HG03354 (cell line): Measurements from ENCODE around the gene PLCB1.
"Not testable (repeated sequence)": the region's sequence is repeated elsewhere in the genome, so short reads cannot be mapped to it uniquely, and the experiment has no call there.

Source experiments
- ATAC-seq: cut with Tn5 transposase; IDR thresholded peaks from one replicate; pipeline ENCODE4 v1.9.1; 2021; ENCODE audit warnings: mild to moderate bottlenecking; ENCODE audit not compliant: unreplicated experiment, poor library complexity, severe bottlenecking

The PLCB1 gene

GRCh38 chr20:8602389-8603116 lies 470.5 kb downstream of the PLCB1 start:
- ATAC-seq = peak; percentile 88

DNA sequence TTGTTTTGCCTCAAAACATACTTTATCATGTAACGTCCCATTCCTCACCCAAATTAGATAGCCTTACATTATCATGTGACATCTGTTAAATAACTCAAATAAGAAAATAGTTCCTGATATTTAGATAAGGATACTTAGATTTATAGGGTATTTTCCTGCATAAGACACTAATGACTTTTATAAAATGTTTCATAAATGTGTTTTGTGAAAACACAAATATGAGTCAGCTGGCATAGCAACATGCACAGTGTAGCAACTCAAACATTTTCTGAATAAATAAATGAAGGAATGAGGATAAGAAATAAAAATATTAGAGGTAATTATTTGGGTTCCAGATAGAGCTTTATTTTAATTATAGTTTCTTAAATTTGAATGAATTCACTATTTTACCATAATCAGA lies 476.4 kb downstream of the PLCB1 start:
- no peak for ATAC-seq

- no peak for ATAC-seq
Measured at GRCh38 chr20:8616792-8617191, 484.7 kb downstream of the PLCB1 start.

- ATAC-seq = no peak
Measured at GRCh38 chr20:8621001-8621400, 488.9 kb downstream of the PLCB1 start.

GRCh38 chr20:8624046-8624445 lies 492.0 kb downstream of the PLCB1 start:
- ATAC-seq = no peak

DNA sequence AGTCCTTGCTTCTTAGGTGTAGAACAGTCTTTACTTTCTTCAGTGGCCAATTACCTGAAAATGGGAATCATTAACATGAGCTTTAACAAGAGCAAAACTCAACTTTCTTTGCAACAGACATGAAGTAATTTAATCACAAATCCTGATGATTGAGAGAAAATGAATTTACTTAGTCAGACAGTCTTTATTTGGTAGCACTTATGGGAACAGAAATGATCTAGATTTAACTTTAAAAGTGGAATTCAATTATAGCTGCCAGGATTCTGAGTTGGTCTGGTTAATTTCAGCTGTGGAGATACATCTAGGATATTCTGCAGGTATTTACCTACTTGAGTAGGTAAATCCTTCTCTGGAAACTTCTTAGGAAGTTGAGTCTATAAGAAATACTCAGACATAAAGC lies 492.6 kb downstream of the PLCB1 start:
- ATAC-seq = no peak

DNA sequence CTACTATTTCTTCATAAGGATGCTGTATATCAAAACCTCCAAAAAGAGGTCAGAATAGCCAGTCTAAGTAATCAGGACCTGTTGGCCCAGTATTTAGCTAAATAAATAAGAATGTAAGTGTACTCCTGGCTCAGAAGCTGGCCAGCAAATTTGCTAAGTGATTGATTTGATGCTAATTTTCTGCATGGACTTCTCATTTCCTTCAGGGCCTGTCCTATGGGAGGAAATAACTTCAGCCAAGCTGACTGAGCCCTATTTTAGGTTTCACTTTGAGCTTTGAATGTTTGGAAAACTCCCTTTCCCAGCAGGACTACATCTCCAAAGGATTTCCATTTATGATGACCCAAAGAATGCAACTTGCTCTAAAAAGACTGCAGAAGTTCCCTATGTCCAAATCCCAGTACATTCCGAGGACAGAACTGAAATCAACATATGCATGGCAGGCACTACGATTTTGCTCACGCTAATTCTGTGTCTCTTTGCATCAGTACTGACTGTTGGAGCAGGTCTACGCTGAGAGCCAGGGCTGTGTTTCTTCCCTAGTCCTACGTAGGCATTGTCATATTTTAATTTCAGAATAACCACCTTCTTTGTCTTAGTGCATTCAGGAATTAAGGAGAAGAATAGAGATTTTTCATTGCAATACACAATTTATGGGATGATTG lies 495.4 kb downstream of the PLCB1 start:
- no peak for ATAC-seq

DNA sequence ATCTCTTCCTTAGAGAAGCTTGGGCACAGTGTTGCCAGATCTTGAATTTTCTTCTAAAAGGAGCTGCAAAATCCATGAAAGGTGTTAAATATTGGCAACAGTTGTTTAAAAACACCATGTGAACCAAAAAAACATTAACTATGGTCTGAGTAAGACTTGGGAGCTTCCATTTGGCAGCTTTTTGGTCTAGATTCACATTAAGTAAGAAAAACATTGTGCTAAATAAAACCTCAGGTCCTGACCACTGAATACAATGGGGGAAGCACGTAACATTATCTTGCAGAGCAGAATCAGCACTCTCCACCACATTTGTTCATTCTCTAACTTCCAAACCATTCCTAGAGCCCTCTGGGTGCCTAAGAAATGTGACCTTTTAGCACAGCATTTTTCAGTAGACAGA lies 499.2 kb downstream of the PLCB1 start:
- no peak for ATAC-seq

DNA sequence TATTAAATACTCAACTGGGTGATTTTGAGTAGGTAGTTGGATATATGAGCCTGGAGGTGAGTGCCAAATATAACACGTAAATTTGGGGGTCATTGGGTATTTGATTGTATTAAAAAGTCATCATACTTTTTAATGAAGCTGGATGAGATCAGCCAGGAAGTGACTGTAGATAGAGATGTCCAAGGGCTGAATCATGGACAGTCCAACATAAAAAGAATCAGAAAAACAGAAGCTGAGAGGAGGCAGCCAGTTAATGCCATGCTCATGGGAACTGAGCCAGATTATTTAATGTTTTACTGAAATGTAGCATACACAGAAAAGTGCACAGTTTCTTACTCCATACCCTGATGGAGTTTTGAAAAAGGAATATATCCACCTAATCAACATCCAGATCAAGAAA lies 501.3 kb downstream of the PLCB1 start:
- ATAC-seq = no peak

DNA sequence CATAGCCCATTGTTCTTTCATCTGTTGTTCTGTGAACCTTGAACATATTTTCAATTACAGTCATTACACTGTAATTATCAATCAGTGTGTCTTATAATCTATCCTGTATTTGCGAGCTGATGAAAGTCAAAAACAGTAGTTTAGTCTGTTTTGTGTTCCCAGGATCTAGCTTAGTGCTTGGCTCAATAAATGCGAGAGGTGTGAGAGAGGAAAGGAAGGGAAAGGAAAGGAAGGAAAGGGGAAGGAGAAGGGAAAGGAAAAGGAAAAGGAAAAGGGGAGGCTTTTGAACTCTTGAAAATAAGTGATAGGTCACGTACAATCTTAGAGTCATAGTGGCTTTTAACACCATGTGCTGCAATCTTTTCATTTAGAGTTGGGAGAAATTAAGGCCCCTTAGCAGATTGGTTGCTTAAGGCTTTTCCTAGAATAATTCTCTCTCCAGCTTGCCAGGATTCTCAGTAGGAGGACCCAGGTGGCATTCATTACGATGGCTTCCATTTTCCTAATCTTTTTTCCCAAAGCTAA lies 503.0 kb downstream of the PLCB1 start:
- no peak for ATAC-seq

DNA sequence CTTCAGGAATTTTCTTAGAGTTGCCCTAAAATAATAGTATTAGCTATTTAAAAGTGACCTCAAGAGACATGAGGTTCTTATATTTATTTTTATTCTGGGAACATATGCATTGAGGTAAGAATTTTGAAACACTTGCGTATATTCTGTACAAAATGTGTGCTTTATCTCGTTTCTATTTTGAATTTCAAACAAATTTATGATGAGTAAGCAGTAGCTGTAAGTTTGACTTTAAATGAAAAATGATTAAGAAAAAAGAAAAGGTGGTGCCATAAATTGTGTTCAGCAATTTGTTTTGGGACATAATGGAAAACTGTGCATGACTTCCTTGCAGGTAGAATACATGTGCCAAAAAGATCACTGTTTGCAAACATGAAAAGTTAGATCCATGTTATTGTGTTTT lies 503.8 kb downstream of the PLCB1 start:
- ATAC-seq = no peak

DNA sequence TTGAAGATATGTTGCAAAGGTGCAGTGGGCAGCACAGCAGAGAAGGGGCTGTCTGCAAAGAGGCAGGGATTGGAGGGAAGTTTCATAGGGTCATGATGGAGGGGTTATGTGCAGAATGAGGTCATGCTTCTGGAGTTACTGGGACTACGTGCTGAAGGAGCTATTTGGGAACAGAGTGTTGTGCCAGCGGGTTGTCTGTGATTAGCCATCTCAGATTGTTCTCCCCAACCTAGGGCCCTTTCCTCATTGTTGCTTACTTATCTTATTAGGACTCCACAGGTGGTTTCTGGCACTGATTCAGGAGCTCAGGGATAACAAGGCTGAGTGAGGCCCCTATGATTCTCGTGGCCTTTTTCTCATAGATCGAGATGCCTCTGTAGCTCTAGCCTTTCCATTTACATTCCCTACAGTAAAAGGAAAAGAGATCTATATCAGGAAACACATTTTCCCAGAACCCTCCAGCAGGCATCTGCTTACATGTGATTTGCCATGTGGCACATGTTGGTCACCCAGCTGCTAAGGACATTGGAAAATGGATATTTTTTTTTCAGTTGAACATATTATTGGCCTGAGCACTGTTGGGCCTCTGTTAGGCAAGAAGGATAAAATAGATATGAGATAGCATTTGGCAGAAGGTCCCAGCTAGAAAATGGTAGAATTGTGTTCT lies 507.2 kb downstream of the PLCB1 start:
- ATAC-seq = no peak

DNA sequence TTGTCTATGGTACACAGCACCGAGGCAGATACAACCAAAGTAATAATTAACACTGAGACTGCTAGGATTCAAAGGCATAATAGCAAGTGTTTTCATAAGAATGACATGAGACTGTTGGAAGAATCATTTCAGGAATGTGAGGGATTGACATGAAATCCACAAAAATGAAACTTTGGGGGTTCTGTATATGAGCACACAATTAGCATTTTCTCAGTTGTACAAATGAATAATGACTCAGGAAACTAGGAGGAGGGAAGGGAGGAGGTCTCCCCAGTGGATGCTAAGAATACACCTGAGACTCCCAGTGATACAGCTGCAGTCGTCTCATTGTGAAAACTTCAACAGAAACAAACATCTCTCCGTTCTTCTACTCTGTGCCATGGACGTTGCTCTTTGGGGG lies 508.4 kb downstream of the PLCB1 start:
- ATAC-seq = no peak

DNA sequence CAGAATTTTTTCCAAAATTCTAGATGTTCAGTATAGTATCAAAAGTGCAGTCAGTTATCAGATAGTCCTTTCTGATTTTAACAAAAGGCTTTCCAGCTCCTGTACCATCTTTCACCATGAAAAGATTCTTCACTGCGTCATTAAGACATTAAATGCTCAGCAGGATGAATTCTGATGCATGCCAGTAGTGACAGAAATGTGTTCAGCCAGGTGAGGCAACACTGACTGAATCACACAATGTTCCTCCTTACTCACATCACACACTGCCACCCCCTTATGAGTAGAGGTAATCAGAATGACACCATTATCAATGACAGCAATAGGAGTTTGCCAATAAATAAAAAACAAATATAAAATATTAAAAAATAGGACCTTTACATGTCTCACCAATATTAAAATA lies 510.2 kb downstream of the PLCB1 start:
- ATAC-seq = no peak

DNA sequence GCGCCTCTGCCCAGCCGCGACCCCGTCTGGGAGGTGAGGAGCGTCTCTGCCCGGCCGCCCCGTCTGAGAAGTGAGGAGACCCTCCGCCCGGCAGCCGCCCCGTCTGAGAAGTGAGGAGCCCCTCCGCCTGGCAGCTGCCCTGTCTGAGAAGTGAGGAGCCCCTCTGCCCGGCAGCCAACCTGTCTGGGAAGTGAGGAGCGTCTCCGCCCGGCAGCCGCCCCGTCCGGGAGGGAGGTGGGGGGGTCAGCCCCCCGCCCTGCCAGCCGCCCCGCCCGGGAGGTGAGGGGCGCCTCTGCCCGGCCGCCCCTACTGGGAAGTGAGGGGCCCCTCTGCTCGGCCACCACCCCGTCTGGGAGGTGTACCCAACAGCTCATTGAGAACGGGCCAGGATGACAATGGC lies 512.4 kb downstream of the PLCB1 start:
- ATAC-seq = not testable (repeated sequence)

DNA sequence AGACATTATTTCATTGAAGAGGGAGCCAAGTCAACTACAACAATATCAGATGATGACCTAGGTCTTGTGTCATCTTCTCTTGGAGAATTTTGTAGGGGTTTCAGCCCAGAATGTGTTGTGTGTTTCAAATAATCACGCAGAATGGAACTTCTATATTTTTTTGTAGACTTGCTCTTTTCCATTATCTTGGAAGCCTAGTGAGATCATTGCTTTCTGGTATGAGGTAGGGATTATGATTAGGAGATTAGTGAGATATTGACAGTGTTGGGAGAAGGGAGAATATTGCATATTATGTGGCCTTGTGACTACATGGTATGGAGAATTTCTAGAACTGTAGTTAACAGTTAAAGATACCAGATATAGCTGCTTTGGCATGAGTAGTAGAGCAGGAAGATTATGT lies 513.3 kb downstream of the PLCB1 start:
- ATAC-seq = no peak

GRCh38 chr20:8646033-8646441 lies 514.0 kb downstream of the PLCB1 start:
- ATAC-seq = no peak

- ATAC-seq = no peak
Measured at GRCh38 chr20:8646716-8647115, 514.6 kb downstream of the PLCB1 start.

DNA sequence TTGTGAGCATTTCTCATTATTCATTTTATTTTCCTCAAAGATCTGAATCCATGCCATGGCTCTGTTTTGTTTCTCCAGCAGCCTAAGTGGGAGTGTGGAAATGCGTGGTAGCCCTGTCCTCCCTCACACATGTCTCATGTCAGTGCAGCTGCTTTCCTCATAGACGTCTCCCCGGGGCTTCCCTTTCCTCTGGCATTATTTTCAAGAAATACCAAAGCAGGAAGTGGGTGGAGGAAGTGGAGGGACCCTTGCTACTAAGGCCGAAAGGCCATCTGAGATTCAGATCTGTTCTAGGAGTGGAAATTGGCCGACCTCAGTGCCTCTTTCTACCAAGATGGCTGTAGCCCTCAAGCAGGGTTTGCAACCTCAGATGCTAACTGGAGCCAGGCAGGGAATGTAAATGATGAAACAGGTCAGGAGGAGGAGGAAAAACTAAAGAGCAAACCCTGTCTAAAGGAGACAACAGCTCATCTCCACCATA lies 515.9 kb downstream of the PLCB1 start:
- no peak for ATAC-seq

DNA sequence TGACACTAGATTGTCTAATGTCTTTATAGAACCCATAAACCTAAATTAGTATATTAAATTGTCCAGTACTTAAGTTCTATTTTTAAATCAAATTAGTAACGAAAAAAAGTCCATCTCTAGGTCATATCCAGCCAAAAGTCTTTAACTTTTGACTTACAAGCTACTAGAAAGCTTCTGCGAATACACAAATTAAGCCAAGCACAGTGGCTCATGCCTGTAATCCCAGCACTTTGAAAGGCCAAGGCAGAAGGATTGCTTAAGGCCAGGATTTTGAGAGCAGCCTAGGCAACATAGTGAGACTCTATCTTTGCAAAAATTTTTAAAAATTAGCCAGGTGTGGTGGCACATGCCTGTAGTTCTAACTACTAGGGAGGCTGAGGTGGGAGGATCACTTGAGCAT lies 516.4 kb downstream of the PLCB1 start:
- no peak for ATAC-seq

- ATAC-seq = no peak
Measured at GRCh38 chr20:8652396-8652795, 520.3 kb downstream of the PLCB1 start.
